Endothelial cell (in vitro differentiated cells): Measurements from ENCODE around the gene CDH22. TPM values are rescaled to one million over a fixed set of nuclear protein-coding genes. Genes with fewer than 3 reads are reported as not detected.

Experiments
- DNase-seq: peaks from one replicate; pipeline ENCODE4 v3.0.0; 2021; ENCODE audit warnings: low spot score
- H3K27ac Mint-ChIP-seq: one replicate; pipeline ENCODE4 v1.8.0; 2021; ENCODE audit warnings: mixed read lengths, inconsistent platforms; ENCODE audit not compliant: unreplicated experiment
- H3K27me3 Mint-ChIP-seq: one replicate; pipeline ENCODE4 v1.8.0; 2021; ENCODE audit warnings: mild to moderate bottlenecking, moderate library complexity, mixed read lengths, inconsistent platforms; ENCODE audit not compliant: unreplicated experiment
- H3K36me3 Mint-ChIP-seq: one replicate; pipeline ENCODE4 v1.8.0; 2021; ENCODE audit warnings: mild to moderate bottlenecking, low read depth, mixed read lengths, inconsistent platforms; ENCODE audit not compliant: unreplicated experiment
- H3K4me1 Mint-ChIP-seq: one replicate; pipeline ENCODE4 v1.8.0; 2021; ENCODE audit warnings: mild to moderate bottlenecking, mixed read lengths, inconsistent platforms; ENCODE audit not compliant: unreplicated experiment
- H3K4me3 Mint-ChIP-seq: one replicate; pipeline ENCODE4 v1.8.0; 2021; ENCODE audit warnings: mild to moderate bottlenecking, mixed read lengths, inconsistent platforms; ENCODE audit not compliant: unreplicated experiment
- H3K9me3 Mint-ChIP-seq: one replicate; pipeline ENCODE4 v1.8.0; 2021; ENCODE audit warnings: mixed read lengths, inconsistent platforms; ENCODE audit not compliant: unreplicated experiment
- total RNA-seq: library from RNA; stranded (reverse); fragmentation: NEBNext Ultra II Directional; extraction: Animal tissue kit (Norgen Biotek cat#: 25700); gene quantifications from one replicate; pipeline ENCODE4 v1.2.1, GENCODE V29; 2021; ENCODE audit not compliant: unreplicated experiment
- TF ChIP-seq, protein P1 (sequence below): fragments of 200-600 bp; sonication (generic); IDR thresholded peaks from one replicate; pipeline ENCODE4 v1.5.0; 2021; ENCODE audit warnings: antibody characterized with exemption; ENCODE audit not compliant: unreplicated experiment

The CDH22 gene
- total RNA-seq, 1 donor from 2014 or later, result 1.3 TPM

- Mint-ChIP-seq H3K9me3 (no peaks in the 10 kb centered on the region), H3K27me3 (peaks cover 1% of the 10 kb centered on the region), H3K4me1 (peaks cover 15% of the 10 kb centered on the region), H3K4me3 (no peak overlapping the region), H3K36me3 (no peaks in the 10 kb centered on the region), H3K27ac (no peak overlapping the region)
- TF ChIP-seq, protein P1, sequence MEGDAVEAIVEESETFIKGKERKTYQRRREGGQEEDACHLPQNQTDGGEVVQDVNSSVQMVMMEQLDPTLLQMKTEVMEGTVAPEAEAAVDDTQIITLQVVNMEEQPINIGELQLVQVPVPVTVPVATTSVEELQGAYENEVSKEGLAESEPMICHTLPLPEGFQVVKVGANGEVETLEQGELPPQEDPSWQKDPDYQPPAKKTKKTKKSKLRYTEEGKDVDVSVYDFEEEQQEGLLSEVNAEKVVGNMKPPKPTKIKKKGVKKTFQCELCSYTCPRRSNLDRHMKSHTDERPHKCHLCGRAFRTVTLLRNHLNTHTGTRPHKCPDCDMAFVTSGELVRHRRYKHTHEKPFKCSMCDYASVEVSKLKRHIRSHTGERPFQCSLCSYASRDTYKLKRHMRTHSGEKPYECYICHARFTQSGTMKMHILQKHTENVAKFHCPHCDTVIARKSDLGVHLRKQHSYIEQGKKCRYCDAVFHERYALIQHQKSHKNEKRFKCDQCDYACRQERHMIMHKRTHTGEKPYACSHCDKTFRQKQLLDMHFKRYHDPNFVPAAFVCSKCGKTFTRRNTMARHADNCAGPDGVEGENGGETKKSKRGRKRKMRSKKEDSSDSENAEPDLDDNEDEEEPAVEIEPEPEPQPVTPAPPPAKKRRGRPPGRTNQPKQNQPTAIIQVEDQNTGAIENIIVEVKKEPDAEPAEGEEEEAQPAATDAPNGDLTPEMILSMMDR, result no peak
- DNase-seq, result no peak
Observed at GRCh38 chr20:46286382-46286781, 21.9 kb downstream of the CDH22 start.

GRCh38 chr20:46285740-46286139 is 22.6 kb downstream of the CDH22 start:
- H3K36me3 Mint-ChIP-seq, result no peaks in the 10 kb centered on the region
- H3K4me3 Mint-ChIP-seq, result no peak overlapping the region
- no peaks in the 10 kb centered on the region for H3K9me3 Mint-ChIP-seq
- H3K27me3 Mint-ChIP-seq, result peaks cover 1% of the 10 kb centered on the region
- H3K4me1 Mint-ChIP-seq, result peaks cover 21% of the 10 kb centered on the region
- no peak for DNase-seq
- no peak overlapping the region for H3K27ac Mint-ChIP-seq
- TF ChIP-seq, protein P1, result no peak

DNA sequence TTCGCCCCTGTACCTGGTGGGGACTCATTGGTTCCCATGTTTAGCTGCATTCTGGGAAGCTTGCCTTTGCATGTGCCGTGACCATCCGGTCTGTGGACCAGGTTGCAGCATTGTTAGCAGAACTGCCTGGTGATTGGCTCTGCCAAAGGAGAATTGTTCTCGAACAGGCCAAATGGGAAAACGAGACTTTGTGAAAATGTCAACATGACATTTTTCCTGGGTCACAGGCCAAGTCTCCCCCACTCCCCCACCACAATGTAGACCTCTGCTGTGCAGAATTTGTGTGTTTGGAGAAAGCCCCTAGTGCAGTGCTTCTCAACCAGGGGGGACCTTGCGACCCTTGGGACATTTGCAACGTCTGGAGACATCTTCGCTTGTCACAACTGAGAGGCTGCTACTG is 23.2 kb downstream of the CDH22 start:
- Mint-ChIP-seq H3K9me3 (no peaks in the 10 kb centered on the region), H3K27me3 (peaks cover 1% of the 10 kb centered on the region), H3K4me3 (no peak overlapping the region), H3K27ac (no peak overlapping the region), H3K4me1 (peaks cover 24% of the 10 kb centered on the region), H3K36me3 (no peaks in the 10 kb centered on the region)
- no peak for DNase-seq
- TF ChIP-seq, protein P1, result no peak

GRCh38 chr20:46284040-46284427 is 24.3 kb downstream of the CDH22 start:
- H3K27ac Mint-ChIP-seq, result no peak overlapping the region
- H3K4me3 Mint-ChIP-seq, result no peak overlapping the region
- TF ChIP-seq, protein P1, result no peak
- peaks cover 24% of the 10 kb centered on the region for H3K4me1 Mint-ChIP-seq
- peaks cover 1% of the 10 kb centered on the region for H3K27me3 Mint-ChIP-seq
- no peaks in the 10 kb centered on the region for H3K9me3 Mint-ChIP-seq
- H3K36me3 Mint-ChIP-seq, result no peaks in the 10 kb centered on the region
- DNase-seq, result no peak

GRCh38 chr20:46283426-46284039 is 24.8 kb downstream of the CDH22 start:
- TF ChIP-seq, protein P1, result no peak
- Mint-ChIP-seq H3K27me3 (peaks cover 1% of the 10 kb centered on the region), H3K4me3 (no peak overlapping the region), H3K4me1 (peaks cover 24% of the 10 kb centered on the region), H3K27ac (no peak overlapping the region), H3K36me3 (no peaks in the 10 kb centered on the region), H3K9me3 (no peaks in the 10 kb centered on the region)
- DNase-seq, result no peak
